Caco-2 (cell line): ENCODE results near the gene TOM1. TPM values are rescaled to one million over a fixed set of nuclear protein-coding genes. Genes with fewer than 3 reads are reported as not detected.

Experiments
- BruUV-seq: library from RNA; stranded (reverse); fragments of 400-500 nt; replicated peaks from 2 replicates; lab custom pipeline; 2021; lab: Mats Ljungman, UMichigan
- CTCF ChIA-PET: fragments of 300-600 bp; sonication (Branson Sonifier 250); formaldehyde crosslinking; loops from one replicate; lab custom pipeline; 2022; ENCODE audit warnings: antibody characterized with exemption; lab: Charles Lee
- POLR2A ChIA-PET: fragments of 300-600 bp; sonication (Branson Sonifier 250); formaldehyde crosslinking; loops from one replicate; lab custom pipeline; 2022; ENCODE audit warnings: antibody characterized with exemption; lab: Charles Lee
- DNase-seq, 2 experiments: peaks; one replicate each; pipeline versions ENCODE4 v3.0.0 to v3.0.0-alpha.2; 2020 to 2022
- H3K27me3 ChIP-seq: replicated peaks from 2 replicates; pipeline ENCODE4 v1.6.0; 2011; ENCODE audit warnings: low read length; ENCODE audit not compliant: control insufficient read depth, insufficient read depth
- H3K36me3 ChIP-seq: 2 replicates; pipeline ENCODE4 v1.5.1; 2011; ENCODE audit warnings: low read length; ENCODE audit not compliant: control insufficient read depth, insufficient read depth
- H3K4me1 ChIP-seq: fragments of 250-450 bp; sonication (Bioruptor Pico); 2 replicates; pipeline ENCODE4 v1.5.1; 2020; ENCODE audit warnings: mild to moderate bottlenecking
- H3K4me3 ChIP-seq: 2 replicates; pipeline ENCODE4 v1.5.1; 2011; ENCODE audit warnings: low read depth, mild to moderate bottlenecking, control low read depth, low read length
- H3K9me3 ChIP-seq: fragments of 250-450 bp; sonication (Bioruptor Pico); 2 replicates; pipeline ENCODE4 v1.5.1; 2020; ENCODE audit warnings: mild to moderate bottlenecking, moderate library complexity
- H3K27ac Mint-ChIP-seq: one replicate; pipeline ENCODE4 v1.8.0; 2022; ENCODE audit warnings: mixed read lengths; ENCODE audit not compliant: unreplicated experiment
- H3K27me3 Mint-ChIP-seq: one replicate; pipeline ENCODE4 v1.8.0; 2022; ENCODE audit warnings: mixed read lengths; ENCODE audit not compliant: insufficient read depth, unreplicated experiment
- H3K36me3 Mint-ChIP-seq: one replicate; pipeline ENCODE4 v1.8.0; 2022; ENCODE audit warnings: mild to moderate bottlenecking, mixed read lengths; ENCODE audit not compliant: insufficient read depth, unreplicated experiment
- H3K4me1 Mint-ChIP-seq: one replicate; pipeline ENCODE4 v1.8.0; 2022; ENCODE audit warnings: low read depth, mixed read lengths; ENCODE audit not compliant: unreplicated experiment
- H3K4me3 Mint-ChIP-seq: one replicate; pipeline ENCODE4 v1.8.0; 2022; ENCODE audit warnings: mild to moderate bottlenecking, moderate library complexity, mixed read lengths; ENCODE audit not compliant: unreplicated experiment
- H3K9me3 Mint-ChIP-seq: one replicate; pipeline ENCODE4 v1.8.0; 2022; ENCODE audit warnings: mixed read lengths; ENCODE audit not compliant: unreplicated experiment
- intact Hi-C: fragments of 100-400 bp; cut with micrococcal nuclease; formaldehyde crosslinking; loops from one replicate; pipeline ENCODE4 v1.10.0; 2022; ENCODE audit not compliant: unreplicated experiment
- total RNA-seq: library from RNA; stranded (reverse); gene quantifications from 2 replicates; pipeline ENCODE4 v1.2.3, GENCODE V29; 2022
- TF ChIP-seq, protein P1 (sequence below), 2 experiments: fragments of 200-600 bp in 1 of 2; IDR thresholded peaks; 1 replicate in 1 of 2; 2 replicates in 1 of 2; pipeline versions ENCODE4 v1.5.1 to v1.8.0; 2011 to 2022; ENCODE audit warnings: antibody characterized with exemption in 1 of 2, control low read depth in 1 of 2, inconsistent platforms in 1 of 2, low read depth in 1 of 2, low read length in 1 of 2, mild to moderate bottlenecking in 1 of 2, moderate library complexity in 1 of 2; ENCODE audit not compliant: insufficient read depth in 1 of 2, severe bottlenecking in 1 of 2, unreplicated experiment in 1 of 2

TOM1 gene
- total RNA-seq, 1 experiment from 2014 or later, result 47.4 TPM

- TF ChIP-seq, protein P1, sequence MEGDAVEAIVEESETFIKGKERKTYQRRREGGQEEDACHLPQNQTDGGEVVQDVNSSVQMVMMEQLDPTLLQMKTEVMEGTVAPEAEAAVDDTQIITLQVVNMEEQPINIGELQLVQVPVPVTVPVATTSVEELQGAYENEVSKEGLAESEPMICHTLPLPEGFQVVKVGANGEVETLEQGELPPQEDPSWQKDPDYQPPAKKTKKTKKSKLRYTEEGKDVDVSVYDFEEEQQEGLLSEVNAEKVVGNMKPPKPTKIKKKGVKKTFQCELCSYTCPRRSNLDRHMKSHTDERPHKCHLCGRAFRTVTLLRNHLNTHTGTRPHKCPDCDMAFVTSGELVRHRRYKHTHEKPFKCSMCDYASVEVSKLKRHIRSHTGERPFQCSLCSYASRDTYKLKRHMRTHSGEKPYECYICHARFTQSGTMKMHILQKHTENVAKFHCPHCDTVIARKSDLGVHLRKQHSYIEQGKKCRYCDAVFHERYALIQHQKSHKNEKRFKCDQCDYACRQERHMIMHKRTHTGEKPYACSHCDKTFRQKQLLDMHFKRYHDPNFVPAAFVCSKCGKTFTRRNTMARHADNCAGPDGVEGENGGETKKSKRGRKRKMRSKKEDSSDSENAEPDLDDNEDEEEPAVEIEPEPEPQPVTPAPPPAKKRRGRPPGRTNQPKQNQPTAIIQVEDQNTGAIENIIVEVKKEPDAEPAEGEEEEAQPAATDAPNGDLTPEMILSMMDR (IDR thresholded peaks at IDR 0.05; ENCODE audit: insufficient read depth in 1 of 2, low read depth in 1 of 2, low read length in 1 of 2, severe bottlenecking in 1 of 2, unreplicated experiment in 1 of 2), result no peak
- H3K4me1 Mint-ChIP-seq, result no peaks in the 10 kb centered on the region
- no peaks in the 10 kb centered on the region for H3K9me3 Mint-ChIP-seq
- DNase-seq, result no peak
- POLR2A ChIA-PET, result no interaction called here
- Histone ChIP-seq H3K4me3 (no peak overlapping the region), H3K27me3 (no peaks in the 10 kb centered on the region), H3K4me1 (no peaks in the 10 kb centered on the region), H3K9me3 (no peaks in the 10 kb centered on the region), H3K36me3 (peaks cover 4% of the 10 kb centered on the region)
- H3K27me3 Mint-ChIP-seq, result no peaks in the 10 kb centered on the region
- H3K36me3 Mint-ChIP-seq, result peaks cover 22% of the 10 kb centered on the region
- intact Hi-C loops, result no loop called here
- BruUV-seq, result no TSS peak
- H3K4me3 Mint-ChIP-seq, result no peak overlapping the region
- CTCF ChIA-PET, result no interaction called here
- no peak overlapping the region for H3K27ac Mint-ChIP-seq
Measured at GRCh38 chr22:35323305-35323704, 23.6 kb downstream of the TOM1 start.

GRCh38 chr22:35324067-35324466 lies 24.4 kb downstream of the TOM1 start:
- CTCF ChIA-PET, result no interaction called here

GRCh38 chr22:35324762-35325161 lies 25.1 kb downstream of the TOM1 start:
- no peak overlapping the region for H3K27ac Mint-ChIP-seq
- H3K4me1 ChIP-seq, result no peaks in the 10 kb centered on the region
- no peaks in the 10 kb centered on the region for H3K9me3 ChIP-seq
- H3K9me3 Mint-ChIP-seq, result no peaks in the 10 kb centered on the region
- no peaks in the 10 kb centered on the region for H3K27me3 ChIP-seq
- no peaks in the 10 kb centered on the region for H3K4me1 Mint-ChIP-seq
- no peak overlapping the region for H3K4me3 Mint-ChIP-seq
- no peak overlapping the region for H3K4me3 ChIP-seq
- TF ChIP-seq, protein P1 (IDR thresholded peaks at IDR 0.05; ENCODE audit: insufficient read depth in 1 of 2, low read depth in 1 of 2, low read length in 1 of 2, severe bottlenecking in 1 of 2, unreplicated experiment in 1 of 2), result no peak
- no peaks in the 10 kb centered on the region for H3K27me3 Mint-ChIP-seq
- intact Hi-C loops, result no loop called here
- peaks cover 22% of the 10 kb centered on the region for H3K36me3 Mint-ChIP-seq
- no peak for DNase-seq
- no TSS peak for BruUV-seq
- peaks cover 3% of the 10 kb centered on the region for H3K36me3 ChIP-seq
- POLR2A ChIA-PET, result no interaction called here
- CTCF ChIA-PET, result no interaction called here

More at GRCh38 chr22:35324067-35324466, 24.4 kb downstream of the TOM1 start:
- no peaks in the 10 kb centered on the region for H3K9me3 Mint-ChIP-seq
- no peak overlapping the region for H3K4me3 Mint-ChIP-seq
- no TSS peak for BruUV-seq
- no peak overlapping the region for H3K27ac Mint-ChIP-seq
- H3K4me1 Mint-ChIP-seq, result no peaks in the 10 kb centered on the region
- DNase-seq, result no peak
- POLR2A ChIA-PET, result no interaction called here
- Histone ChIP-seq H3K27me3 (no peaks in the 10 kb centered on the region), H3K4me3 (no peak overlapping the region), H3K36me3 (peaks cover 3% of the 10 kb centered on the region), H3K4me1 (no peaks in the 10 kb centered on the region), H3K9me3 (no peaks in the 10 kb centered on the region)
- H3K36me3 Mint-ChIP-seq, result peaks cover 22% of the 10 kb centered on the region
- TF ChIP-seq, protein P1 (IDR thresholded peaks at IDR 0.05; ENCODE audit: insufficient read depth in 1 of 2, low read depth in 1 of 2, low read length in 1 of 2, severe bottlenecking in 1 of 2, unreplicated experiment in 1 of 2), result no peak
- H3K27me3 Mint-ChIP-seq, result no peaks in the 10 kb centered on the region
- intact Hi-C loops, result no loop called here
